HG03159 (cell line): ENCODE measurements around the gene MDFI.

ENCODE experiments used
- ATAC-seq: cut with Tn5 transposase; IDR thresholded peaks from one replicate; pipeline ENCODE4 v1.9.1; 2021; ENCODE audit warnings: mild to moderate bottlenecking, moderate library complexity; ENCODE audit not compliant: unreplicated experiment

Gene MDFI

DNA sequence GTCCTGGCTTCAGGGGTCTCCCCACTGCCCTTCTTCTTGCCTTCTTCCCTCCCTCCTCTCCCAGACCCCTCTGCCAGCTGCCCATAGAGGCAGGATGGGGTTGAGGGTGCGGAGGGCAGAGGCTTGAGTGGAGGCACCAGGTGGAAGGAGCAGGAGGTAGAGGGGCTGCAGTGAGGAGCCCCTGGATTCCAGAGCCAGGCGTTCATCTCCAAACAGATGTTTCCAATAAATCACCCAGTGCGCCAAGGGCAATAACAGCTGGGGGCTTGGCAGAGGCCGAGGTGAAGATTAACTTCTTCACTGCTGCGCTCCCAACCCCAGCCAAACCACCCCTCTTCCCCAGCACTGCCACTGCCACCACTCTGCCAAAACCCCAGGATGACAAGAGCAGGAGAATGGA, 10.7 kb downstream of the MDFI start:
- no peak for ATAC-seq

DNA sequence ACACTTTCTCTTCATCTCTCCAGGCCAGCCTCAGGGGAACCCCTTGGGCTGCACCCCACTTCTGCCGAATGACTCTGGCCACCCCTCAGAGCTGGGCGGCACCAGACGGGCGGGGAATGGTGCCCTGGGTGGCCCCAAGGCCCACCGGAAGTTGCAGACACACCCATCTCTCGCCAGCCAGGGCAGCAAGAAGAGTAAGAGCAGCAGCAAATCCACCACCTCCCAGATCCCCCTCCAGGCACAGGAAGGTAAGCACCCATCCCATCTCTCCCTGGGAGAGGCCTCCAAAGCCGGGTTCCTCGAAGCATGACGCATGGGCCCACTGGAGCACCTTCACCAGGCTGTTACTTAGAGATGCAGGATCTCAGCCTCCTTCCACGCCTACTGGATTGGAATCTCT, 11.3 kb downstream of the MDFI start:
- ATAC-seq: no peak

GRCh38 chr6:41650120-41650519, 11.9 kb downstream of the MDFI start:
- no peak for ATAC-seq

GRCh38 chr6:41651246-41651961, 13.1 kb downstream of the MDFI start:
- no peak for ATAC-seq

- ATAC-seq: no peak
Observed at GRCh38 chr6:41651962-41652657, 13.8 kb downstream of the MDFI start.

DNA sequence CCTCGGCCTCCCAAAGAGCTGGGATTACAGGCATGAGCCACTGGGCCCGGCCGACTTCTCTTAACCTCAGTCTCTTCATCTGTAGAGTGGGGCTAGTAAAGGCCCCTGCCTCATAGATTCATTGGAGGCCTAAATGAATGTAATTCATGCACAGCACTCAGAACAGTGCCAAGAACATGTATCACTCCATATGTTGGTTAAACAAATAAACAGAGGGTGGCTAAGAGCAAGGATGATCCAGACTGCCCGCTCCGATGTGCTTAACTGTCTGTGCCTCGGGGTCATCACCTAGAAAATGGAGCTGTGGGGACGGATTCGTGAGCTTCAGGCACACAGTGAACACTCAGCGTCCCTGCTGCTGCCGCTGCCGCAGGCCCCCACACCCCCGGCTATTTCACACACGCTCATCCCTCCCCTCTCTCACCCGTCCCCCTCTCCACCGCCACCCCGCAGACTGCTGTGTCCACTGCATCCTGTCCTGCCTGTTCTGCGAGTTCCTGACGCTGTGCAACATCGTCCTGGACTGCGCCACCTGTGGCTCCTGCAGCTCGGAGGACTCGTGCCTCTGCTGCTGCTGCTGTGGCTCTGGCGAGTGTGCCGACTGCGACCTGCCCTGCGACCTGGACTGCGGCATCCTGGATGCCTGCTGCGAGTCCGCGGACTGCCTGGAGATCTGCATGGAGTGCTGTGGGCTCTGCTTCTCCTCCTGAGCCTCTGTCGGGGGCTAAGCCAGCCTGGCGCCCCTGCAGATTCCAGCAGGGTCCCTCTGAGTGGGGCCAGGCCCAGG, 14.8 kb downstream of the MDFI start:
- no peak for ATAC-seq

DNA sequence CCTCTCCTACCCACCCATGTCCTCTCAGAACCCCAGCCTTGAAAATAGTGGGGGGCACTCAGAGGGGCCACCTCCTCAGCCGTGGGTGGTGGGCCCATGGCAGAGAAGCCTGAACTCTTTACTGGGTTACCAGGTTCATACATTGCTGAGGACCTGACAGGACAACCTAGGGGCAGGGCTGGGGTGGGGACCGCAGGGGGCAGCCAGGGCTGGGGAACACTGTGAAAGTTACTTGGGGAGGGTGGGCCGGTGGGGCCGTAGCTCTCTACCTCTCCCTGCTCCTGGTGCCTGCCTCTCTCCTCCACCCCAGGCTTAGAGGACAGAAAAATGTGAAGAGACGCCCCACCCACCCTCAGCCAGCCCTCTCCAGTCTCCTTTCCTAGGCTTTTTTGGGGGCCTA, 15.4 kb downstream of the MDFI start:
- no peak for ATAC-seq

DNA sequence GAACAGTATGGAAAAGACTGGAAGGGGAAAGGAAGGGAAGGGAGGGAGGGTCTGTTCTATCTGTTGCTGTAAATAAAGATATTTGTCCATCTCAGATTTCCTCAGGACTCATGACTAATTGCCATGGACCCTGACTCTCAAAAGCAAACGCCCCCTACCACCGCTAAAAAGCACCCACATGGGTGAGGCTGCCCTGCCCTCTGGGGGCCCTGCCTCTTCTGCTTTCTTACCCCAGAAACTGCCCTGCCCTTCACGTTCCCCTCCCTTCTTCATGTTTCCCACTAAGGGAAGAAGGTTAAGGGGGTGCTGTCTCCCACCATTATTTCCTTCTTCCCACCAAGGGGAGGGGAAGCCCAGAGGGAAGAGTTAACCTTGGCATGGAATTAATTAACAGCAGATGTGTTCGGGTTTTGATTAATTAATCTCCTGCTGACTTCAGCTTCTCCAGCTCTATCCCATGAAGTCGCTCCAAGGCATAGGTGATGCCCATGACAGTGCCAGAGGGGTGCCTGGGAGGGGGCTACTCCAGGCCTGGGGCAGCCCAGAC, 16.0 kb downstream of the MDFI start:
- no peak for ATAC-seq

DNA sequence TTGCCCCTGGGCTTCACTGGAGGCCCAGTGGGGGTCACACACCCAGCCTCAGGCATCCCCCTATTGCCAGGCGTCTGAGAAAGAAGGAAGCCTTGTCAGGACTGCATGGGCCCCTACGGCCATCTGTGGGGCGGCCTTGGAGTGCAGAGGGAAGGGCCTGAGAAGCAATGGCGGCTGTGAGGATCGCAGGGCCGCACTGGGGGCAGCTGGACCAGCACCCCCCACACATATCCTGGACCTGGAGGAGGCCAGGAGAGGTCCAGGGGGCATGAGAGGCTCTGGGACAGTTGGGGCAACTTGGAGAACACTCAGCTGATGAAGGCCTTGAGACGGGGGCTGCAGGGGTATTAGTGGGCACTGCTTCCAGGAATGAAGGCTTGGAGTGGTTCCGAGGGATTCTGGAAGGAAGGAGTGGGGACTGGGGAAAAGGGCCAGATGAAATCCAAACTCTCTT, 16.5 kb downstream of the MDFI start:
- ATAC-seq: no peak

DNA sequence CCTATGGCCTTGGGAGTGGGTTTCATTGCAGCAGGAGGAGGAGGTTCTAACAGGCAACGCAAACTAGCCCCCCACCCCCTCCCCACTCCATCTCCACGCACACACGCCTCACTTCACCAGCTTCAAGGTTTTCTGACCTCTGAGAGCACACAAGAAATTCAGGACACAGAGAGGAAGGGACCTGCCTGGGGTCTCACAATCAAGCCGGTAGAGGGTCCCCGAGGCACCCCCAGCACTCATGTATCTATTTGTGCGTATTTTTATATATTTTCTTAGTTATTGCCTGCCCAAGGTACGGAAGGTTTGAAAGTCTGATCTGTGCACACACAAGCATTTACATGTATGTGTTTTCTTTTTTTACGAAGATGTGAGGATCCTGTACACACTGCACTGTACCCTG, 16.9 kb downstream of the MDFI start:
- no peak for ATAC-seq

DNA sequence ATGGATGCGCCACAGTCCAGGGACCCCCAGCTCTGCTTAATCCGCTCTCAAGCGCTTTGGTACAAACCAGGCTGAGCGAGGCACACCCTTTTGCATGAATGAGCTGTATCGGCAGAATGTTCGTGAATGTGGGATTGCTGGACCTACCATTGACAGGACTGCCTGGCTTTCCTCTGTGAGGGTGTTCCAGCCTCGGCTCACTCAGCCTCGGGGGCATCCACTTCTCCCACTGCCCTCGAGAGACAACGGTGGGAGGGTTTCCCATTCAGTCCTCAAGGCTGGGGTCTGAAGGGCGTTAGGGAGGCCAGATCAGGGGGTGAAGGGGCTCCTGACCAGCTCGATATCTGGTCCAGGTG, 17.4 kb downstream of the MDFI start:
- no peak for ATAC-seq

DNA sequence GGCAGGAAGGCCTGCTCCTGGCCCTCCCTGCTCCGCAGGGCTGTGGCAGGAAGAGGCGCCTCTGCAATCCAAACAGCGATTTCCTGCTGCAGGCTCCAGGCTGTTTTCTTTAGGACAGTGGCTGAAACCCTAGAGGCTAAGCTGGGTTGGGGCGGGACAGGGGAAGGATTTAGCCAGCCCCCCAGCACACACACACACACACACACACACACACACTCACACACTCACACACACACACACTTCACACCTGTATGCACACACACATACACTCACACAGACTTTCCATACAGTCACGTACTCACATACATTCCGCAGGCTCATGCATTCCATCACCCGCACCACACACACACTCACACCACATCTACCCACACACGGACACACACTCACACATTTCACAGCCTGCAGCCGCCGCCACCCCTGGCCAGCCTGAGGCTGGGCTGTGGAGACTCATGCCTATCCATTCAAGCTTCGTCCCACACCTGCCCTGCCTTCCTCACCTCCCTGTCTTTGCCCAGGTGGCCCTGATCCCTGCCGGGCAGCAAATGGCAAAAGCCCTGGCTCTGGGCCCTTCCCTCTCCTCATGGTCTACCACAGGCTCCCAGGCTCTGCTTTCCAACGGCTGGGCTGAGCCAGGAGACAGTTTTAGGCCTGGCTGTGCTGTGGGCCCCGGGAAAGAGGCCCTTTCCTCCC, 17.9 kb downstream of the MDFI start:
- no peak for ATAC-seq

DNA sequence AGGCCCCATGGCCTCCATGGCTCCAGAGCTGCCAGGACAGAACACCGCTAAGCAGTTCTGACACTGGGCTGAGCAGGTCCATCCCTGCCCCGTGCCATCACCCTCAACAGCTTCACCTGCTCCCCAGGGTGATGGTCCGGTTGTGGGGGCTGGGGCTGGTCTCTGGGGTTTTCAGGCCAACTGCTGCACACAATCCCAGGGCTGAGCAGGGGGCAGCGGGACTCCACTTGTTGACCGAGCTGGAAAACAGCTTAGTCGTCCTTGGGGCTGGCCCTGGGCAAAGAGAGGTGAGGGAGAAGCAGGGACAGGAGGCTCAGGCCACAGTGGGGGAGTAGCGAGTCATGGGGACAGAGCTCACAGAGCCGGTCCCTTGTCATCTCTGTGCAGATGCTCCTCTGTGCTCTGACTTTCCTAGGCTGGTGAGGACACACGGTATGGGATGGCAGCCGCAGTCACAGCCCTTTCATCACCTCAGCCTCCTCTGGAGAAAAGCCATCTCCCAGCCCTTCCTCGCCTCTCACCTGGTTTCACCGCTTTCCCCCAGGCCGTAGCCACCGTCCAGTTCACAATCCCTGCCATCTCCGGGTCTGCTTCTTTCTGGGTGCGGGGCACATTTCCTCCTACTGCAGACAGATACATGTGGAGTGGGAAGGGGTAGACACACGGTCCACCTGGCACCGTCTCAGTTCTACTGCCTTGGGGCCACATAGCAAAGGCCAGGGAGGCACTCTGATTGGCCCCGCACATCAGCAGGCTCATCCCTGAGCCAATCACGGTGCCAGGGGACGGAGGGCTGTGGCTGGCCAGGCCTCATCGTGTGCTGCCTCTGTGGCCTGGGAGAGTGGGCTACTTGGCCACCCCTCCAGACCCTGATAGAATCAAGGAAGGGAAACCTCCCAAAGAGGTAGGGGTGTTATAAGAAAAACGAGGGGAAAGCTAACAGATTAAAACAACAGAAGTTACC, 19.1 kb downstream of the MDFI start:
- no peak for ATAC-seq

- ATAC-seq: no peak
Observed at GRCh38 chr6:41658636-41659035, 20.4 kb downstream of the MDFI start.

DNA sequence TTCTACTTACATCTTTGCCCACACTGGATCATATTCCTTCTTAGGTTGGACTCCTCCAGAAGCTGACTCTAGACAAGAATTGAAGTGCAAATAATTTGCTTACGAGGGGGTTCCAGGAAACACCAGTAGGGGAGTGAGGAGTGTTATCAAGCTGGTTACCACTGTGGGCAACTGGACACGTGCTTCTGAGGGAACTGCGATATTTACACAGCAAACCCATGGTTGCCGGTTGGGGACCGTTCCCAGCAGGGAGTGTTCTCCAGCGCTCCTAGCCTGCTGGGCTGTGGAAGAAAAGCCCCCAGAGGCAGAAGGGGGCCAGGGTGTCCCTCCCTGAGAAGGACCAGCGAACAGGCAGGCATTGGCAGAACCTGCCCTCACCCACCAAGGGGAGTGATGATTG, 21.7 kb downstream of the MDFI start:
- no peak for ATAC-seq

GRCh38 chr6:41663568-41663967, 25.3 kb downstream of the MDFI start:
- no peak for ATAC-seq

DNA sequence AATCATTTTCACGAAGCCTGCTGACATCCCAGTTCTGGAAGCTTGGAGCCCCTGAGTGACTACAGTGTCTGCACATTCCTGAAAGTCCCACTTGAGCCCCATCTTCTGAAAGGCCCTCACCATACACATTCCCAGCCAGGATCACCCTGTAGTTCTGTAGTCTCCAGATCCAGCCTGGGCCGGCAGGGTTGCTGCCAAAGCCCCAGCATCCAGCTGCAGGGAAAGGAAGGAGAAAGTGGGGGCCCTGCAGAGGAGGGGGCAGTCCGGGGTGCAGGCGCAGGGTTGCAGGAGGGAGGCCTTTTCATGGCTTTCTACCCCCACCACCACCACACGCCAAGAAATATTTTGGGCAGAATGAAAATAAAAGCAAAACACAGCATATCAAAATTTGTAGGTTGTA, 26.0 kb downstream of the MDFI start:
- ATAC-seq: no peak

DNA sequence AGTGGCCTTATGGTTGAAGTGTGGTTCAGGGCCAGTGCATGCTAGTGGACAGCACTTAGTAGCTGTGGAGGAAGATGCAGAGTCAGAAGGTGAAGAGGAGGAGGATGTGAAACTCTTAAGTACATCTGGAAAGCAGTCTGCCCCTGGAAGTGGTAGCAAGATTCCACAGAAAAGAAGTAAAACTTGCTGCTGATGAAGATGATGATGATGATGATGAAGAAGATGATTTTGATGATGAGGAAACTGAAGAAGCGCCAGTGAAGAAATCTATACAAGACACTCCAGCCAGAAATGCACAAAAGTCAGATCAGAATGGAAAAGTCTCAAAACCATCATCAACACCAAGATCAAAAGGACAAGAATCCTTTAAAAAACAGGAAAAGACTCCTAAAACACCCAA, 28.9 kb downstream of the MDFI start:
- ATAC-seq: no peak

DNA sequence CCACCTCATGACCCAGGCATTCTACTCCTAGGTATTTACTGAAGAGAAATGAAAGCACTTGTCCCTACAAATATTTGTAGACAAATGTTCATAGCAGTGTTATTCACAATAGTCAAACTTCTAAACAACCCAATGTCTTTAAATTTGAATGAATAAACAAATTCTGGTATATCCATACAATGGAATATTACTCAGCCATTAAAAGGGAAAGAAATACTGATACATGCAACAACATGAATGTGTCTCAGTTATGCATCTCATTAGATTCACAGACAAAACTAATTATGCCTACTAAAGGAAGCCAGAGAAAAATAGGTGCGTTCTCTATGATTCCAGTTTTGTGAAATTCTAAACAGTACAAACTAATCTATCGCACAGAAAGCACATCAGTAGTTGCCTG, 30.7 kb downstream of the MDFI start:
- no peak for ATAC-seq
